Fibroblast of villous mesenchyme (primary cell): Measurements from ENCODE around the gene USP15. TPM values are rescaled to one million over a fixed set of nuclear protein-coding genes. Genes with fewer than 3 reads are reported as not detected.

Experiments used
- DNase-seq: peaks from one replicate; pipeline ENCODE4 v3.0.0-alpha.2; 2010; ENCODE audit warnings: low read depth
- H3K4me3 ChIP-seq: 2 replicates; pipeline ENCODE4 v1.5.1; 2011; ENCODE audit warnings: low read depth, mild to moderate bottlenecking, low read length
- total RNA-seq: library from RNA; depleted of rRNA; stranded (reverse); fragments of >200 nt; gene quantifications from 2 replicates; pipeline ENCODE4 v1.2.3, GENCODE V29; 2012
- TF ChIP-seq, protein P1 (sequence below): IDR thresholded peaks from 2 replicates; pipeline ENCODE4 v1.5.1; 2012; ENCODE audit warnings: low read depth, mild to moderate bottlenecking, low read length; ENCODE audit not compliant: insufficient read depth

Gene USP15
- total RNA-seq, 1 donor = 66.1 TPM

DNA sequence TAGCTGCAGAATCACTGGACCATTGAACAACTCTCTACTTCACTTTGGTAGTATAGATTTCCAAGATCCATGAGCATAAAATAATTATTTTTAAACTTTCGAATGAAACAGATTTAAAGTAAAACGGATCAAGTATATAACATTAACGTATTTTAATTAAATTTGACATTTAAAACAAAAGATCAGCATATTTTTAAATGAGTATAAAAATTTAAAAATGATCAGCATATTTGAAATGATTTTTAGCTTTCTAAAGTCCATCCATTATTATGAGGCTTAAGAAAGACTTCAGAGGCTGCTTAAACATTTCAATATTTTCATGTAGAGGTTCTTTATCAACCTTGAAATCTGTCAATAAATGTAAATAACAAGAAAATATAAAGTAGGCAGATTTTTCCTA lies 5.2 kb upstream of the USP15 start:
- no peak for DNase-seq
- H3K4me3 ChIP-seq = no peak overlapping the region
- TF ChIP-seq, protein P1, sequence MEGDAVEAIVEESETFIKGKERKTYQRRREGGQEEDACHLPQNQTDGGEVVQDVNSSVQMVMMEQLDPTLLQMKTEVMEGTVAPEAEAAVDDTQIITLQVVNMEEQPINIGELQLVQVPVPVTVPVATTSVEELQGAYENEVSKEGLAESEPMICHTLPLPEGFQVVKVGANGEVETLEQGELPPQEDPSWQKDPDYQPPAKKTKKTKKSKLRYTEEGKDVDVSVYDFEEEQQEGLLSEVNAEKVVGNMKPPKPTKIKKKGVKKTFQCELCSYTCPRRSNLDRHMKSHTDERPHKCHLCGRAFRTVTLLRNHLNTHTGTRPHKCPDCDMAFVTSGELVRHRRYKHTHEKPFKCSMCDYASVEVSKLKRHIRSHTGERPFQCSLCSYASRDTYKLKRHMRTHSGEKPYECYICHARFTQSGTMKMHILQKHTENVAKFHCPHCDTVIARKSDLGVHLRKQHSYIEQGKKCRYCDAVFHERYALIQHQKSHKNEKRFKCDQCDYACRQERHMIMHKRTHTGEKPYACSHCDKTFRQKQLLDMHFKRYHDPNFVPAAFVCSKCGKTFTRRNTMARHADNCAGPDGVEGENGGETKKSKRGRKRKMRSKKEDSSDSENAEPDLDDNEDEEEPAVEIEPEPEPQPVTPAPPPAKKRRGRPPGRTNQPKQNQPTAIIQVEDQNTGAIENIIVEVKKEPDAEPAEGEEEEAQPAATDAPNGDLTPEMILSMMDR = no peak

DNA sequence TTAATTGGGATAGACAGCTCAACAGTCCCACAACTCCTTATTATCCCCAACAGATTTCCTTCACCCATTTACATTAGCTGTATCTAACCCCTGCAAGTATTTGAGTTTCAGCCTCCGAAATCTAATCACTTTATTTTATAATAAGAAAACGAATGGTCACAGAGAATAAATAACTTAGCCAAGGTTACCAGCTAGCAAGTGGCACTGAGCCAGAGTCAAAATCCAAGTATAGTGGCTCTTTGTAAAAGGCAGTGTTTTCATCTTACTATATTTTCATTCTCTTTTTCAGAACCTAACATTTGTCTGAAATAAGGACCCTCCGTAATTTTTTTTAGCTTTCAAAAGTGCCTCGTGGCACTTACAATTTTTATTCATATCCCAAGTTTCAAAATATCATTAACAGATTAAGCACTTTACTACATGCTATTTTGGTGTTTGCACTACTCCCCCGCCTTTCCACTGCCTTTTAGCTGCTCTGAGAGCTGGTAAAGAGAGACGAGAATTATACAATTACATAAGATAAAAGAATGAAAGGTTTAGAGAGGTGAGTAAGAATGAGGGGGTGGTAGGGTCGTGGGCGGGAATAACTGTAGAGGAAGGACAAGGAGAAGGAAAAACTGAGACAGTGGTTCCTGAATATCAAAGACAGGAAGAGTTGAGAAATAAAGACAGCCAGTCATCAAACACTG lies 3.7 kb upstream of the USP15 start:
- DNase-seq = peak; percentile 25
- TF ChIP-seq, protein P1 = no peak
- no peak overlapping the region for H3K4me3 ChIP-seq

DNA sequence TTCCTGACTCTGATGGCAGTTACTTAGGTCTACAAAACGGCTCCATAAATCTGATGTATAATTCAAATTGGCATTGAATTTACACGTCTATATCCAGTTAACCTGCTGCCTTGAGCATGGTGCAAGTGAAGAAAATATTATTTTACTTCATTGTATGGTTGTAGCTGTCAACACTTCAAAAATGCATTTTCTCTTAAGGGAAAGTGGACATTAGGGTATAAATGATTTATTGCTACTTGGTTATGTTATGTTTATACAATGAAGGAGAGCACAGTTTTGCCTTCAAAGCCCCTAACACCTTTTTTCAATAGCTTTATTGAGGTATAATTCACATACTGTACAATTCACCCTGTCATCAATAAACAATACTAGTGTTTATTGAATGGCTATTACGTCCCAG lies 2.0 kb upstream of the USP15 start:
- no peak for DNase-seq
- H3K4me3 ChIP-seq = no peak overlapping the region
- TF ChIP-seq, protein P1 = no peak

DNA sequence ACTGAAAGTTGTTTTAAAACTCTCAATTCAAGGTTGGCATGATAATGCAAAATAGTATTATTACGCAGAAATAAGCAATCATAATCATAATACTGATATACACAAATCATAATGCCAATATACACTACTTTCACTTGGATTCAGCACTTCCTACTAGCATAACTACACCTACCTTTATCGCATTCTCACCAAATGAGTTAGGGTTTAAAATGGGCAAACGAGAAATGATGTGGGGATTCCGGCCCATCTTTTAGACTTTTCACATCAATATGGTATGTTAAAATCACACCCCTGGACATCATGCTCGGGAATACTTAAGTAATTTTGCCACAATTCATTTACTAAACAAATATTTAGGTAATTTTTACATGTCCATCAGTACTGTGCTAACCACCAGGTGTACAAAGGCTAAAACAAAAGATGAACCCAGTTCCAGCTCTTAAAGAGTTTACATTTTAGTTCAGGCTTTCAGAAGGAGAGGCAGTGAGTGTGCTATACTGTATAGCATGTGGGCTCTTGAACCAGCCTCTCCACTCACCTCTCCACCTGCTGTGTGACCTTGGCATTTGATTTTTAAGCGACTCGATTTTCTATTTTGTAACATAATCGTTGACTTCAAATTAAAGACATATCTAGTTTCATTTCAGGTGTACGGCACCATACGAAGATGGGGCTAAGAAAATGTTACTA lies 1.1 kb upstream of the USP15 start:
- no peak for DNase-seq
- TF ChIP-seq, protein P1 = no peak

DNA sequence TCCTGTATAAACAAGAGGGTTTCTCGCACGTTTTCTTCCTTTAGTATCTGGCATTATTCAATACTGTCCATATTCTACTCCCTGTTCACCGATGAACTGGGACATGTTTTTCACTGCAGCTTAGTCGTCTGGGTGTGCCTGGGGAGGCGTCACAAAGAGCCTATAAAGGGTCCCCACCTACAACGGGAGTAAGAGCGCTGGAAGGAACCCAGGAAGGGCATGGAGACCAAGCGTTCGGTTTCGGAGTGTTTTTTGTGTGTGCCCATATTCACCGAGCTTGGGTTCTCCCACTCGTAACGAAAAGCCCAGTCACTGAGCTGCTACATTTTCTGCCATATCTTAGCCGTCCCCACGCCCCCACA lies 592 bp upstream of the USP15 start:
- TF ChIP-seq, protein P1 = no peak
- H3K4me3 ChIP-seq = peak overlapping the region; percentile 95
- no peak for DNase-seq

More for the DNA sequence above, 1.1 kb upstream of the USP15 start:
- peak overlapping the region; percentile 95 for H3K4me3 ChIP-seq

DNA sequence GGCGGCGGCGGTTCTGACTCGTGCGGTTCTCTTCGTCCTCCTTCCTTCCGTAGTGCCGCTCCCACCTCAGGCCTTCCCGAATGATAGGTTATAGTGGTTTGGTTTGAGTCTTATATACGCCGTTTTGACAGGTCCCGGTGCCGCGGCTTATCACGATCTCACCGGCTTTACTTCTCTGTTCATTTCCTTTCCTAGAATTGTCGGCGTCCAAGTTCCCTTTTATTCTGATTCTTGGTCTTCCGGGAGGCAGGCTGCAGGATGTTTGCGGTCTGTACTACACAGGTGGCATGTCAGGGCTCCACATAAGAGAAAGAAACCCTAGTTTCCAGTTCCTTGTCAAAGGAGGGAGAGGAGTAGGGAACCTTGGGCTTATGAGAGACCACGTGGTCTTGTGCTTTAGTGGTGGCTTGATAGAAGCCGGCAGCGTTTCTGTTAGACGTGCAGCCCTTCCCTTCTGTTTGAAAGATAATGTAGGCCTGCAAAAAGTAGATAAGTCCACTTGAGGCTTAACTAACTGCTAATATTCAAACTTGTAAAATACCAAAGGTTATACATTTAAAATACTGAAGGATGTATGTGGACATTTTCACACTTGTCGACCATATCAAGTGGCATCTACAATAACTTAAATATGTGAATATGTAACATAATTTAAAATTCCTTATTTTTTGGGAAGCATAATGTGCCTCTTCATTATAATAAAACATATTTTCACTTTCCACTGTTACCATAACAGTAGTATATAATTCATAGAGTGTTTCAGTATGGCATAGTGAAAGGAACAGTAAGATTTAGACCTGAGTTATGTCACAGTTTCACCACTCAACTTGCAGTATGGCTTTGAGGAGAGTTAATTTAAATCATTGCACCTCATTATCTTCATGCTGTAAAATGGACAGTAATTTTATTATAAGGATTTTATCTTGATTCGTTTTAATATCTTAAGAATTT lies 804 bp downstream of the USP15 start:
- H3K4me3 ChIP-seq = peak overlapping the region; percentile 95
- DNase-seq = peak; percentile 54
- TF ChIP-seq, protein P1 = no peak
